ENCODE data around the gene BACH2. TPM values are rescaled to one million over a fixed set of nuclear protein-coding genes. Genes with fewer than 3 reads are reported as not detected.

Gene BACH2
- polyA plus RNA-seq, 10 donors = 4.1 to 7.4 (median 5.1) TPM

DNA sequence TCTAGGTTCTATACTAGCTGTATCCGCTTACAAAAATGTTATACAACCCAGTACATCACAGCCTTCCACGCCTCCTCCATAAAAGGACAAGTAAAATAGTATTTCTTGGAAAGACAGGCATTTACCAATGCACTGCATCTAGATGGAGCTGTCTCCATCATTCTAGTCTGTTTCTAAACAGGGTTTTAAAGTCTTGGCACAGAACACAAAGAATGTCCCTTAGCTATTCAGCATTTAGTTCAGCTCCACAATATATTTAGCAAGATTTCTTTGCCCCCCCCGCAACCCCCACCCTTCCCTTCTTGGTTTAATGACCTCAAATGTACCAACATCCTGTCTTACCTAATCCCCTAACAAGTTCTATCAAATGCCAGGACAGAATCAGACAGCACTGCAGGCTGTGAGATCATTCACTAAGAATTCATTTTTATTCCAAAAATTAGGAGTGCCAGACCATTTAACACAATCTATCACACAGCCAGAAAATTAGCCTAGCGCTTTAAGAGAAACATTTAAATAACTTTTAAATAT is 198.6 kb downstream of the BACH2 start:
- DNase-seq = peak; percentile 77 to 94 (median 87)

DNA sequence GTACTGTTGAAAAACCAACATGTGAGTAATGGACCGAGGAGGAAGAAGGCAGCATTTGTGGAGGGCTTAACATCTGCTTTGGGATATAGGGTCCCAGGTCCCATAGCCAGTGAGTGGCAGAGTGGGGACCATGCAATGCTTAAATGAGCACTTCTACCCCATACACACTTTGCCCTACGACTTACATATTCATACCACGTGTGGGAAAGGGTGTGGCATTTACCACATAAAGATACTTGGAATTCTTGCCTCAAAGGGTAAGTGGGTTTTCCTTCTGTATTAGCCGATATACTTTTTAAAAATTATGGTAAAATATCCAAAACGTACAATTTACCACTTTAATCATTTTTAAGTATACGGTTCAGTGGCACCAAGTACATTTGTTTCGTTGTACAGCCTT is 199.3 kb downstream of the BACH2 start:
- DNase-seq = no peak

DNA sequence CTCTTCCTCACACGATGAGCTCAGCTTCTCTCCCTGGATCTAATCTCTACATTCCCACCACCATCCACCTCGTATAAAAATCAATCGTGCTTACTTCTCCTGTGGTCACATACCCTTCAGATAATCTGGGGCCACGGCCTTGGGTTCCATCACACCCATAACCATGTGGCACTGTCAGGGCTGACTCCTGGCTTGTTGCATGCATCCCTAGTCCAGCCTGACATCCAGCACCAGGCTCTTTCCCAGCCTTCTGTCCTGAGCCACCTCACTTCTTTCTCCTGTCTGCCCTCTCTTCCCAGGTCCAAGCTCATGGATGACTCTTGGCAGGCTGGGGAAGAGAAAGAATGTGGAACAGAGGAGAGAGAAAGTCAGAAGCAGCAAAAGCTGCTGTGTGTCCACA is 199.8 kb downstream of the BACH2 start:
- no peak for DNase-seq

DNA sequence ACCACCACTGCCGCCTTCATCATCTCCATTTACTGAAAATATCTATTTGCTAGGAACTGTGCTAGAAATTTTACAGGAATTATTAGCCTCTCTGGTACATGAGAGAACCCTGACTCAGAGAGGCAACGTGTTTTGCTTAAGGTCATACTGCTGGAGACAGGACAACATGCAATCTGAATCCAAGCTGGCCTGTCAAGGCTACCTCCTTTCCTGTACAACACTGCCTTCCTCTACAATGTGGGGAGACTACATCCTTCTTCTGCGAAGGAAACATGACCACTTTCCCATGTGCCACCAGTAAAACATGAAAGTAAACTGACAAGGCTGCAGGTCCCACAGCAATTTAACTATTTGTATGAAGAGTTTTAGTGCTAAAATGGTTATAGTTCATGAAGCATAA is 200.9 kb downstream of the BACH2 start:
- DNase-seq = no peak

DNA sequence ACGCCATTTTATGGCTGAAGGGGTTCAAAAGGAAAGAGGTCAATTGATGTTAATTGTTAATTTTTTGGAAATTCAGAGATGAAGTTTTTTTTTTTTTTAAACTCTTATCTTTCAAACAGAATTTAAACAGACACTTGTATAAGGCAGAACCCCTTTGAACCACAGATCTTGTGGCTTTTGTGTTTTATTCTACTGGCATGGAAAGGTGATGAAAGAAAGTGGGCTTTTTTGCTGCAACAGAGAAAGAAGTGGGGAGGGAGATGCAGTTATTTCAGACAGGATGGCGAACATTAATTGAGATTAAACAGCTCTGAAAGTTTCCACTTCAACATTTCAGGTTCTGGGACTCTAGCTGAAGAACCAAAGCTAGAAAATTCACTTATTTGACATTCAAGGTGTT is 201.5 kb downstream of the BACH2 start:
- no peak for DNase-seq

DNA sequence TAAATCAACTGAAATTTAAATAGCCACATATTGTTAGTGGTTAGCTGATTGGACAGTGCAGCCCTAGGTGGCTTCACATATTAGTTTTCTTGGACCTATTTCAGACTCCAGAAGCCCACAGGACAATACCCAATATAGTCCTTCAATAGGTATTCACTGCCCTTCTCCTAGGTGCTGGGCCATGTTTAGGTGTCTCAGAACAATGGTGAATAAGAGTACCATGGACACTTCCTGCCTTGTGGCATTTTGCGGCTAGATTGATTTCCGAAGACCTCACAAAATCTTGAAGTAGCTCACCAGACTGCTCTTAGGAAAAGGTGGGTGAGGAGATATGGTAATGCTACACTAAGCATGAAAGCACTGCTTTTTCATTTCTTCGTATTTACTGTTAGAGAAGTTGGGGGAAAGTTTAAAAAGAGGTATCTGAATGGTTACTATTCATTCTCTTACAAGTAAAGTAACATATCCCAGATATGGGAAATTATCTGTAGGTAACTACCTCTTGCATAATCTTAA is 203.0 kb downstream of the BACH2 start:
- DNase-seq = no peak

DNA sequence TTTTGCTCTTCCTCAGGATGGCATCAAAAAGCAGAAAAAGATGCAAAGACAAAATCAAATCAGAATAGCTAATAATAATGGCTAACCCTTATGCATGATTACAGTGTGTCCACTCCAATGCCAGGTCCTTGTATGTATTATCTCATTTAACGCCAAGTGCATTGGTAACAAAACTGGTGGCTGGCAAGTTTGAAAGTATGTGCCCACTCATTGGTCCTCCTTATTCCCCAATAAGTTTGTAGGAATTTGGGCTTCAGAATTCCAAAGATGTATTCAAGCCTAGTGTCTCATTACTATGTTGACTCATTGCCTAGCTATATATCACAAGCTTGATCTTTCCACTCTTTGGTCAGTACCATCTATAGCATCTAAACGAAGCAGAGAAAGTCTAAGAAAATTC is 205.8 kb downstream of the BACH2 start:
- no peak for DNase-seq

DNA sequence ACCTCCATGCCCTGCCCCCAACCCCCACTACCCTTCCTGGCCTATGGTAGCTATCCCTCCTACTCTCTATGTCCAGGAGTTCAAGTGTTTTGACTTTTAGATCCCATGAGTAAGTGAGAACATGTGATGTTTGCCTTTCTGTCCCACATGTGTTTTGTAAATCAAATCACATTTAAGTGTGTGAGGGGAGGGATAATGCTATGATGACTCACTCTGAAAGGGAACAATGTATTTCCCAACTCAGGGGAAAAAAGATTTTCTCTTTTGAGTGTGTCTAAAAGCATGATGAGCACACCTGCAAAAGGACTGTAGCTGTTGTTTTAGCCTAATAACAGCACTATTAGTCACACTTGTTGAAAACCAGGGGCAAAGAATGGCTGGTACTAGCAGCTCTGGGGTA is 208.6 kb downstream of the BACH2 start:
- peak; percentile 15 to 51 (median 49) for DNase-seq

DNA sequence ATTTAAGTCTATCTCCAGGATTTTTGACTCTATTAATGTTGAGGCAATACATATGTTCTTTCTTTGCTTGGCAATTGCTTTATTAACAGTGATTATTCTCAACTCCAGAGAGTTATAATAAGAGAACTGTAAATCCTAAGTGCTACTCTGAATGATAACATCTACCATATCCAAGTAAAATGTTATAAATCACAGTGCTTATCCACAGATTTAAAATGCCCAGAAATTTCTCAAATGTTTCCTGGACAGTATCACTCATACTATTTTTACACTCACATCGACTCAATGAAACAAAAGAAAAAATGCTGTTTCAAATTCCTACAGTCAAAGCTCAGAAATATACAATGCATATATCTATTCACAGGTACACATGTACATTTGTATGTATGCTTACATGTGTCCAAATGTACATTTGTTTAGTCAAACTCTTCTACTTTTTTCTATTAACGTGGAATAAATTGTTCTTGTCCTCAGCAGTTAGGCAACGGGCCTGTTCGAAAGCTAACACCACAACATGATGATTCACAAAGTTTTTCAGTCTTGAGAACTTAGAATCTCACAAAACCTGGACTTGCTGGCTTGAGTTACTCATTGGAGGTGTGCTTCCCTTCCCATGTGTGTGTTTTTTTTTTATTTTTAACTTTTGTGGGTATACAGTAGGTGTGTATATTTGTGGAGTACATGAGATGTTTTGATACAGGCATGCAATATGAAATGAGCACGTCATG is 209.4 kb downstream of the BACH2 start:
- DNase-seq = peak in 2 of 3 donors; percentile 11 to 33

DNA sequence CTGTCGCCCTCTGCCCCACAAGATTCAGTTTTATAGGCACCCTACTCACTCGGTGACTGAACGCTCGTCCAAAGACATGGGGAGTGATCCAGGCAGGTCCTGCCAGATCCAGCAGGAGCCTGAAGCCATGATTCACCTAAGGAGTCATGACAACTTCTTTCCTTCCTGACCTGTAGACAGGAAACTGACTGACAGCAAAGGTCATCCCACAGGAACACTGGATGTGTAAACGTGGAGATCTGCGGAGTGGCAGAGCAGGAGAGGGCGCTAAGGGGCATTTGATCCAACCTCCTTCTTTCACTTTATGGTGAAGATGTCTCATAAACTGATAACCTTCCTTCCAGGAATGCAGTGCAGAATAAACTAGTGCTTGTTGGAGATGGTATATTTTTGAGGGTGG is 210.1 kb downstream of the BACH2 start:
- DNase-seq = no peak

DNA sequence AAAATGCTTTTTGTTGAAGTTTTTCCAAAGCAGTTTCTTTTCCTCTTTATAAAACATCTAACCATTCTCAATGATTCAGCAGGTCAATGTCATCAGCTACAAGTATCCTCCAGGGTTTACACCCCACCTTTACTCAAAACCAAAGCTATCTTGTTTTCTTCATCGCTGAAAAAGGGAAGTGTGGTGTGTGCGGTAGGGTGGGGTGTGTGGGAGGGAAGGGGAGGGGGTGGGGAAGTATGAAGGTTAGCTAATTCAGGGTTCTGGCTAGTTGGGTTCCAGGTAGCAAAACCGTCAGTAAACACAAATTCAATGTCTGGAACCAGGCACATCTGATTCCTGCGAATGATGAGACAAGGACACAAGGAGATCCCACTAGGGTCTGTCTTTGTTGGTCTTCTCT is 212.8 kb downstream of the BACH2 start:
- no peak for DNase-seq

DNA sequence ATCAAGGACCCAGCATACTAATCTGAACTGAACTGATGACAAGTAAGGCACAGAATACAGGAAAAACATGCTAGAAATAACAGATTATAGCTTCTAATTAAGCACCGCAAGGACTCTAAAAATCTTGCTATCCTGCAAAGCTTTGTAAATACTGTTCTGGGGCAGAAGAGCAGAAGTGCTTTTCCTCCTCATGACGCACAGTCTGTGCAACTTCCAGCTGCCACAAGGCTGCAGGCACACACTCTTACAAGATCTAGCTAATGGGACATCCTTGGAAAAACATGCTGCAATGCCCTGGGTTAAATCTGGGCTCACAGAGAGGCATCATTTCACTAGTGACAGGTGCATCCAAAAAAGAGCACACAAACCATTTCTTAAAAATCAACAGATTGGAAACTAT is 213.8 kb downstream of the BACH2 start:
- DNase-seq = no peak

DNA sequence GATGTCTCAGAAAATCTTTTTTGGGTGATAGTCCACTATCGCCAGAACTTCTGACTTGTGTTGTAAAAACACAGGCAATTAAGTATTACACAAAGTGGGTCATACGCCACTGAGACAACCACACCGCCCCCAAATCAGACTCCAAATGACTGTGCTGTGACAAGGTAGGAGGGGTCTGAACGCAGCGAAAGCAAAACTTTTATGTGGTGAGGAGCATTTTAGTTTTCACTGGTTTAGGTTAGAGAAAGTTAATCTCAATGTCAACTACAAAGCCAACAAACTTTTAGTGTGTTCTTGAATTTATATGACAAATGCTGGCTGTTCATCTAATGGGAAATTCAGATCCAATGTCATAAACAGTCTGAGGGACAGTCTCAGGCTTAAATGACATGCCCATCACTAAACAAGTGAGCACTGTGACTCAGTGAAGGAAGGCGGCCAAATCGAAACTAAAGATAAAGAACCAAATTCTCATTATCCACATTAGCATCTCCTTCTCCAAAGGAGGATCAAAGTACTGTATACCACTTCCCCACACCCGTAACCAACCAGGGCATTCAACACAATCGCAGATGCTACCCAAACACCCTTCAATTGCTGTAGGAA is 215.7 kb downstream of the BACH2 start:
- no peak for DNase-seq

DNA sequence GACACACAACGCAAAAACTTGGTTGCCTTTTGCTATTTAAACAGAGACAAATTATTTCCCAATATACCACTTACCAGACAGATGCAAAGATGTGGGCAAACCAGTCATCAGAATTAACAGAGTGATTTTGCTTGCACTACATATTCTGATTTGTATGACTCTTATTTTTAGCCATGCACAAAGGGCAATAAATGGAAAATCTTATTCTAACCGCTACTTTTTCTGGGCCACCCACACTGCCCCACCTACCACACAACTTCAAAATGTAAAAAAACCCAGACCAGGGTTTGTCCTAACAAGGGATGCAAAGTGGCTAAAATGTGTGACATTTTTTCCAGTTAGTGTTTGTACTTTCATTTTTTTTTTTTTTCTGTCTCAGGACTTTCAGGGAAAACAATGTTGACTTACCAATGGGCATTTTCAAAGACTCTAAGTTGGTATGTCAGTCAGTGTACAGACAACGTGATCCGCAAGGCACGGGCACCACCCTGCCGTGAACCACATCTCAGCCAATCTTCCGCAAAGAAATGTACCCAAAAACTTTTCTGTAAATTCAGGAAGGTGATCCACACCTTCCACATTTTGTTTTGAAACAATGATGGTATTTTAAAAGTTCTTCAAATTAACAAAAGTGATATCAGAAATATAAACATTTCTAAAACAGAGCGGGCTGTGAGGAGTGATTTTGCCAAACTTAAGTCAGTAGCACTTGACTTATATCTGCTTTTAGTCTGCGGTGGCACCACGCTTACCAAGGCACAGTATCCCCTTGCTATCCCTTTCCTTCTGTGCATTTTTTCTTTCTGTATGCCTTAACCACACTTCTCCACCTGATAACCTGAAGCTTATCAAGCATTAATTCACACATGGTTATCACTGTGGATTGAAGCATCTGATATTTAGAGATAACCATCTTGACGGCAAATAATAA is 216.8 kb downstream of the BACH2 start:
- DNase-seq = no peak

DNA sequence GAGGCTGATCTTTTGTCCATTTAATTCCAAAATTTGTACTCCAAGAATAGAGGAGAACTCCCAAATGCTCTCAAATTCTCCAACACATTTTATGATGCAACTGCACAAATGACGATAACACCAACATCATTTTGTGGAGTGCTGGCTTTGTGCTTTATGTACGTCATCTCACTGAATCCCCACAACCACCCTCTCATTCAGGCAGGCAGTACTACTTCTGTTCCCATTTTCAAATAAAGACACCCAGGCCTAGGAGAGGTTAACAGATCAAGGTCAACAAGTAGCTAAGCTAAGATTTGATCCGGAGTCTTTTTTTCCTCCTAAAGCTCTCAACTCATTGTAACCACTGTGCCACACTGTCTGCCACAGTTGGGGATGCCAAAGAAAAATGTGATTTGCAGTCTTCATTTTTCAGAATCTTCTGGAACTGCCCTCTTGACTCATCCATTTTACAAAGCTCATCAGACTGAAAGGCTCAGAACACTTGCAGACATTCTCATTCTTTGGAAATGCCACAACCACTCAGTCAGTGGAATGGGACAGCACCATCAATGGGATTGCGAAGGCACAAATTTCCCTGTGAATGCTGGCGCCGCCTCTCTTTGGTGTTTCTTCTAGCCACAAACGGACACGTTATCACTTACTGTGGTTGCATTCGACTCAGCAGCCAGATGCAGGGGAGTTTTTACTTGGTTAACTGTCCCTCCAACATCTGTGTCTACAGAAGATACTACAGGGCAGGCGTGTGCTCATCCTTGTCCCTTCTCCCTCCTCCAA is 217.9 kb downstream of the BACH2 start:
- DNase-seq = no peak

DNA sequence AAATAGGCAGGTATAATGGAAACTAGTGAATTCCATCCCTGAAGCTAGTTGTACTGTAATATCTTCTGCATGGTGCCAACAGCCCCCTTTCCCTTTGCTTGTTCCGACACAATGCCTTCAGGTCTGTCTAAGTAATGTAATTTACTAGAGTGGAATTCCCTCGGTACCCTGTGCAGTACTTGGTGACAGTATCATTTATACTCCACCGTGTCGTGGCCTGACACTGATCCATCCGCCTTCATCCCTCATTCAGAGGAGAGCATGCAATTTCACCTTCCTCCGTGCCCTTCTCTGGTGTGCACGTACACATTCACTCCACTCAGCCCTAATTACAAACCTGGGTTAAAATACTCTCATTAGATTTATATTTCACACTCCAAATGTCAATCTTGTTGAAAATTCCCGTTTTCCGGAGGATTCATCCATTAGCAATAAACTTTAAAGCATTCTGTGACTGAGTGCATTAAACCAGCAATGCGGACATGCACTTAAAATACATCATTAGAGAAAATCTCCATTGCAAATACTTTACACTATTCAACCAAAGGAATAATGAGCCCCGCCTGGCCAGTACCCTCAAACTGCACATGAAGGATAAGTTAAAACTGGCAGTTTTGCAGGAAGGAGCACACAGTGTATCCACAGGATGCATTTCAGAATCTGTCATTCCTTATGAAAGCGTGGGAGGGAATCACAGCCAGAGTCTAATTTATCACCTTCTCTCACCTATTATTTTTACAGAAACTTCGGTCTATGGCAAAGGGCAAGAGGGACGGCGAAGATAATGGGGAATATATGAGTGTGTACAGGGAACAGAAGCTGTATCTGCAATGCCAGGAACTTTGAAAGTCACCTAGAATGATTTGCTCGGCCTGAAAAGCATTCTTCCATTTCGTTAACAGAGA is 219.9 kb downstream of the BACH2 start:
- DNase-seq = no peak

DNA sequence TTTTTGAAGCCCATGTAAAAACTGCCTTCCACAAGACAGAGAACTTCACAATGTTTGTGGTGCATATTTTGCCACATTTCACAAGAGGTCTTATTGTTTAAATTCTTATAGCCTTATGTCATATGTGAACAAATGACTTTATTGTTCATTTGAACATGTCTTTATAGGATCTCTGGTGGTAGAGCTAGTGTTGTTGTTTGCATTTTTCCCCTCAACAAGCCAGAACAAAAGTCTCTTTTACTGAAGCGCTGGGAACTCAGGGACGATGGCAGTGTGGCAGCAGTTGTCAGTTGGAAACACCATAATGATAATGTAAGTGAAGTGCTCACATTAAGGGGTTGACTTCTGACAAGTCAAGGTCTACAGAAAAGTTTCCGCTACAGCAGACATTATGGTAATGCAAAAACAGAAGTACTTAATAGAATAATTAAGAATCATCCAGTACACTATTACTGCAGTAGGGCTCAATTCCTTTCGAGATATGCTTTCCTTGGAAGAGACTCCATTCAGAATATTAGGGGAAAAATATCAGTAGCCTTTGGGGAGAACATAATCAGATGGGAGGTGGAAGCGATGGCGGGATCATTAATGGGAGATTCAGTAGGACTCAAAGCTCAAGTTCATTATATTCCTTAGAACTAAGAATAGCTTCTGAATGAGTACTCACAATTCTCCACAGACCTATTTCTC is 222.3 kb downstream of the BACH2 start:
- DNase-seq = no peak

DNA sequence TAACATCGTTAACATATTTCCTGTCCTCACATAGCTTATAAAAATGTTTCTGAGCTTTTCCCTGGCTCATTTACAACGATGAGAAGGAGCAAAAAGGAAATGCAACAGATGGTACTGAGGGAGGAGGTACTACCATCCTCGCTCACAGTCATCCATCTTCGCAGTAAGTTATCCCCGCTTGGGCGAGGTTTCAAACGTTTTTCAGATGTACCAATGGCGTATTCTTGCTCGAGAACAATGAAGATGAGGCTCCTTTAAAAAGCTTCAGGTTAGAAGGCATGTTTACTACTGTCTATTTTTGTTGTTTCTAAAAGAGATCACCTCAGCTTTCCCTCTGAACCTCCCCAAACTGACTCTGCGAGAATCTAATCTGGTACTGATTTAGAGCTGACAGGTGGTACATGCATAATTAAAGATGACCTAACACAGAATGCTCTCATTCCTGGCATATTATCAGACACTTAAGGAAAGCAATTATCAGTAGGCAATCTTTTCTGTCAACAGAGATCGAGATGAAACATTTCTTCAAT is 223.6 kb downstream of the BACH2 start:
- no peak for DNase-seq

DNA sequence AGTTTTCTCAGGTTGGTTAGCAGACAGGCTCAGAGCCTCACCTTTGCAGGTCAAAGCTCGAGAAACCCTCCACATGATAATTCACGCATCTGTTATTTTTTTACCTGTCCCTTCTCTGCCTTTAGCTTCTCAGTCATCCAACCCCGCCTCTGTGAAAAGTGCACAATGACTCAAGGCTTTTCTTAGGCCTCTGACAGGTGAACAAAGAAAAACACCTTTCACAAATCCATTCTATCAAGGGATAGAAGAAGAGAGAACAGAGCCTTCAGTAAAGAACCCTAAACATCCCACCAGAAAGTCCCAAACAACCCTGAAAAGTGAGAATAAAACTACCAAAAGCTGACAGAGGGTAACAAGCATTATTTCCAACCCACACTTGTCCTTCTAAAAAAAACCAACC is 224.1 kb downstream of the BACH2 start:
- no peak for DNase-seq

Data from muscle of back (tissue), 11 donors.